Ecto neural progenitor cell (in vitro differentiated cells): Measurements from ENCODE around the gene AGRN.
"Not testable (repeated sequence)": the region's sequence is repeated elsewhere in the genome, so short reads cannot be mapped to it uniquely, and the experiment has no call there.

ENCODE experiments used
- DNase-seq: peaks from one replicate; pipeline ENCODE4 v3.0.0-alpha.2; 2018; ENCODE audit warnings: low spot score

AGRN gene

GRCh38 chr1:1067284-1067859 lies 47.5 kb downstream of the AGRN start:
- DNase-seq: no peak

GRCh38 chr1:1067860-1068516 lies 48.1 kb downstream of the AGRN start:
- DNase-seq: no peak

GRCh38 chr1:1068517-1069055 lies 48.7 kb downstream of the AGRN start:
- DNase-seq: peak; percentile 72

- DNase-seq: peak; percentile 95
Observed at GRCh38 chr1:1069056-1069710, 49.3 kb downstream of the AGRN start.

GRCh38 chr1:1069711-1070676 lies 50.1 kb downstream of the AGRN start:
- DNase-seq: no peak

GRCh38 chr1:1071486-1072298 lies 51.8 kb downstream of the AGRN start:
- DNase-seq: no peak

GRCh38 chr1:1072299-1072848 lies 52.5 kb downstream of the AGRN start:
- DNase-seq: no peak

GRCh38 chr1:1072849-1073742 lies 53.2 kb downstream of the AGRN start:
- no peak for DNase-seq

- no peak for DNase-seq
Observed at GRCh38 chr1:1073743-1074587, 54.0 kb downstream of the AGRN start, which contains the start of gene RNF223. RNF223 (minus strand) TSS chr1:1074306; CDS start chr1:1072566, 1,740 bp downstream.

- DNase-seq: no peak
Observed at GRCh38 chr1:1074631-1075147, 54.8 kb downstream of the AGRN start.

GRCh38 chr1:1075148-1075935 lies 55.4 kb downstream of the AGRN start:
- no peak for DNase-seq

- DNase-seq: not testable (repeated sequence)
Observed at GRCh38 chr1:1077396-1077795, 57.5 kb downstream of the AGRN start.

- DNase-seq: peak; percentile 81
Observed at GRCh38 chr1:1079408-1080121, 59.6 kb downstream of the AGRN start.

- peak; percentile 88 for DNase-seq
Observed at GRCh38 chr1:1080122-1080757, 60.3 kb downstream of the AGRN start.

- peak; percentile 49 for DNase-seq
Observed at GRCh38 chr1:1080951-1081310, 61.0 kb downstream of the AGRN start.
